ENCODE results near the gene ETFB.

GRCh38 chr19:51366389-51367254 is 434 bp upstream of the ETFB start:
- peak; percentile 90 to 96 for TF ChIP-seq POLR2AphosphoS5 (IDR thresholded peaks at IDR 0.05; ENCODE audit: insufficient read depth in 1 of 2, low read depth in 1 of 2)
- no peak for TF ChIP-seq CTCF (IDR thresholded peaks at IDR 0.05)

Measured in vagina (tissue), 2 donors.